GM21526 (cell line): ENCODE measurements around the gene PLPP7.

Experiments used
- ATAC-seq: cut with Tn5 transposase; IDR thresholded peaks from one replicate; pipeline ENCODE4 v1.9.1; 2021; ENCODE audit warnings: moderate library complexity; ENCODE audit not compliant: unreplicated experiment, low FRiP score

The PLPP7 gene

GRCh38 chr9:131280660-131281059 is 8.9 kb upstream of the PLPP7 start:
- ATAC-seq, result no peak

DNA sequence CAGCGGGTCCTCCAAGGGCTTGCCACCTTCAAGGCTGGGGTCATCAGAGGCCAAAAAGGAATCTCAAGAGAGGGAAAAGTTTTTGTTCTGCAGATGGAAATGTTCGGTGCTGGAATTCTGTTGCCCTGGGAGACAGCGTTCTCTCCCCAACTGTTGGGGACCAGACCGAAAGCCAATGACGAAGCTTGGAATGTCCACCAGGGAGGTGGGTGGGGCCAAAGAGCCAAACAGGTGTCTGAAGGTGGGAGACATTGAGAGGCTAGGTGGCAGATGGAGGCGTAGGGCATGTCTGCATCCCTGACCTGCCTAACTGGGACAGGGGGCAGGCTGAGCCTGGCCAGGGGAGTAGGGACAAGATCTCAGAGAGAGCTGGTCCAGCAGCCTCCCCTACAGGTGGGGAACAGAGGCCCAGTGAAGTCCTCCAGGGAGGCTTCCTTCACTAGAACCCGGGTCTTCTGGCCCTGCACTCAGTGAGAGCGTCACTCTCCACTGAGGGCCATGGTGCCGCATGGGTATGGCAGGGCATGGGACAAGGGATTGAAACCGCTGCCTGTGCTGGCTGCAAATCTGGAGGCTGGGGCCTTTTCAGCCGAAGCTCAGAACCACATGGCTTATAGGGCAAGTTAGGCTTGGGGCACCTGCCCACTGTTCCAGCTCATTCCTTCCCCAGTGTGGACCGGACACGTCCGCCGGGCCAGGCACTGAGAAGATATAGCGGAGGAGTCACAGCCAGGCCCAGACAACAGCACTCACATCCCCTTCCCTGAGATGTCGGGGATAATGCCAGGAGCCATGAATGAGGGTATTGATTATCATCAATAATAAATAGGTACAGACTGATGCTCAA is 8.2 kb upstream of the PLPP7 start:
- ATAC-seq, result no peak

DNA sequence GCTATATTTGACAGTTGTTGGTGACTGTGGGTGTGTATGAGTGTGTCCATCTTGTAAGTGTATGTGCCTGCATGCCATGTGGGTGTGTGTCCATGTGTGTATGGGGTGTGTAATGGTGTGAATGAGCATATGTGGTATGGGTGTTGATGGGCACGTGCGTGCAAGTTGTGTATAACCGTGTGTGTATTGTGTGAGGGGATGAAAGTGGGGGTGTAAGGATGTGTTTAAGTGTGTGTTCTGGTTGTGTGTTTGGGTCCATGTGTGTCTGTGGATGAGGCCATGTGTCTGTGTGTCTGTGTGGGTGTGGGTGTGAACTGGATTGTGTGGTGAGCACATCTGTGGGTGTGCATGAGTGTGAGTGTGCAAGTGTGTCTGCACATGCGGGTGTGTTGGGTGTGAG is 7.3 kb upstream of the PLPP7 start:
- ATAC-seq, result no peak

GRCh38 chr9:131282688-131283422 is 6.7 kb upstream of the PLPP7 start:
- no peak for ATAC-seq

GRCh38 chr9:131284856-131285255 is 4.7 kb upstream of the PLPP7 start:
- ATAC-seq, result no peak

DNA sequence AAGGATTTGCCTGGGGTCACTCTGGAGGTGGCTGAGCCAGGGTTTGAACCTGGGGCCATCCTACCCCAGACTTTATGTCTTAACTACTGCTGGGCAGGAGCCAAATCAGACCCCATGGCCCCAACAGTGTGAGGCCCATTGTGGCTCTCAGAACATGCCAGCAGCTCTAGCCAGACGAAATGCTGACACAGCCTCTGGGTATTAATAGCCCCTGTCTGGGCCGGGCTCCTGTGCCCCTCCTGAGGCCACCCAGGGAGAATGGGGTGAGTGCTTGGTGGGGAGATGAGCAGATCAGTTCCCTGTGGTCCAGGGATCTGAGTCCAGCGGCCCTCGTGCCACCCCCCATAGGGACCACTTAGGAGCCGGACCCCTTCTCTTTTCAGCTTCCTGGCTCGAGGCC is 2.2 kb upstream of the PLPP7 start:
- no peak for ATAC-seq

DNA sequence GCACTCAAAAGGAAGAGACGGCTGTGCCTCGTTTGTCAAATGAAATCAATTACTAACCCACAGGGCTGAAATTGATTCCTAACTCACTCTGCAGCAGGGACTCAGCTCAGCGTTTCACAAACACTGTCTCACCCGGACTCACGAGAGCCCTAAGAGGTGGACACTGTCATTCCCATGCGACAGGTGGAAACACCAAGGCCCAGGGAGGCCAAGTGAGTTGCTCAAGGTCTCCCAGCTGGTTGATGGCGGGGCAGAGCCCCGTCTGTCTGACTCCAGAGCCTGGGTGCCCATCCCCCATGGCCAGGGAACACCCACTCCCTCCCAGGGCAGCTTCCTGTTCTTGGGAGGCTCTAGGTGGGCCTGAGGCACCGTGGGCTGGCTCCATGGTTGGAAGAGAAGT is 1.3 kb upstream of the PLPP7 start:
- ATAC-seq, result no peak

GRCh38 chr9:131290036-131290766 is 678 bp downstream of the PLPP7 start:
- ATAC-seq, result no peak

- ATAC-seq, result no peak
Observed at GRCh38 chr9:131290767-131291370, 1.3 kb downstream of the PLPP7 start.

DNA sequence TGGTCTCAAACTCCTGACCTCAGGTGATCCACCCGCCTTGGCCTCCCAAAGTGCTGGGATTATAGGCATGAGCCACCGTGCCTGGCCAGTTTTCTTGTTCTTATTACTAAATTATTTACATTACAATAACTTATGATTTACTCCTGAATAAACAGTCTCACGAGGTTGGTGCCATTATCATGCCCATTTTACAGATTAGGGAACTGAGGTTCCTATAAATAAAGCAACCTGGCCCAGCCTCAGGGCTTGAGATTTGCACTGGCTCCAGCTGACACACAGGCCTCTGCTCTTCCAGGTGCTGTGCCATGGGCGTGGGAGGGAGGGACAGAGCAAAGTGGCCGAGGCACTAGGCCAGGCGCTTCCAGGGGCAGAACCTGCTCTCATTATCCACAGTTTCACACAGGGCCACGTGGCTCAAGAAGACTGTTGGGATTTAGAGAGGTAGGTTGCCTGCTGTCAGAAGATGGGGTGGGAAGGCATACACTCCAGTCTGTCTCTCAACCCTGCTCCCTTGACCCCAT is 2.3 kb downstream of the PLPP7 start:
- no peak for ATAC-seq

GRCh38 chr9:131292937-131293336 is 3.4 kb downstream of the PLPP7 start:
- ATAC-seq, result no peak

GRCh38 chr9:131296460-131296859 is 6.9 kb downstream of the PLPP7 start:
- ATAC-seq, result no peak

DNA sequence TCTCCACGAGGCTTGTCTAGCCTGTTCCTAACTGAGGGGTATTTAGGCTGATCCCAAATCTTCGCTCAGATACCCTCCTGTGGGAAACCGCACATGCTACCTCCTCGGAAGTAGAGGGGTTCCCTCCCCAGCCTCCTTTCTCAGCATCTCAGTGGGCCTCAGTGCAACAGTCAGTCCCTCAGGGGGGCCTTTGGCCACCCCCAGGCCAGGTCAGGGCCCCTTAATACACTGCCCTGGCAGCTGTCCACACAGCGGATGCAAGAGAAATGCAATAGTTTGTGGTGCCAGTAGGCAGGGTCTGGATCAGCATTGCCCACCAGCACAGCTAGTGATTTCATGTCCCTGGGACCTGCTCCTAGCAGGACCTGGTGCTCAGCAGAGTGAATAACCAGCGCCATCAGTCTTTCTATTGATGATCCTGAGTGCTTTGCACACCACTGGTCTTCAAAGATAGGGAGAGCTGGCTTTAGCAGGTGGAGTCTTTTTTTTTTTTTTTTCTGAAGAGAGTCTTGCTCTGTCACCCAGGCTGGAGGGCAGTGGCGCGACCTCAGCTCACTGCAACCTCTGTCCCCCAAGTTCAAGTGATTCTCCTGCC is 7.5 kb downstream of the PLPP7 start:
- no peak for ATAC-seq

DNA sequence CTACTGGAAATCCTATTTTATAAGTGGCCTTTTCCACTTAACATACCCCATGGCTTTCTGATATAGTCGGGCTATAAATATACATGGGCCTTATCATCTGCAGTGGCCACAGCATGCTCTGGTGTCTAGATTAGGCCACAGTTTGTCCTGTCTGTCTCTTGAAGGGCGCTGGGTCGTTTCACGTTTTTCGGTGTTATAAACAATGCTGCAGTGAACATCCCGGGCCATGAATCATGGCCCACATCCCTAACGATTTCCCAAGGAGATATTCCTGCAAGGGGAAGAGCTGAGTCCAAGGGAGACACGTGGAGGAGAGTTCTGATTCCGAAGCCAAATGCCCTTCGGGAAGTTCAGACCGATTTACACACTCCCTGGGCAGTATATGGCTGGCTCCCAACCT is 8.4 kb downstream of the PLPP7 start:
- ATAC-seq, result no peak

DNA sequence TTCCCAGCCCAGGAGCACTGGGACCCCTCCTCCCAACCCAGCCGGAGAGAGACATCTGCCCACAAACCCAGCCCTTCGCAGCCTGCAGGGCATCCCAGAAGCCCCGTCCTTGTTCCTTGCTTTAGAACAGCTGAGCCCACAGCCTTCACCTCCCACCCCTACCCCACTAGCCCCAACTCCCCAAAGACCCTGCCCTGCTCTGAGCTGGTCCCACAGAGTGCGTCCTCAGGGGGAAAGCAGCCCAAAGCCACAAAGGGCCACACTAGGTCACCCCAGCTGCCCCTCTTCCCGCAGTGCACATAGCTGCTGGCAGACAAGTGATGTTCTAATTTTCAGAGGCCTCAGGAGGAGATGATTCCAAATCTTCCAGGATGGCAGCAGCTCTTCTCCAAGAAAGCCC is 8.8 kb downstream of the PLPP7 start:
- no peak for ATAC-seq

- no peak for ATAC-seq
Observed at GRCh38 chr9:131298816-131299215, 9.3 kb downstream of the PLPP7 start.

- ATAC-seq, result no peak
Observed at GRCh38 chr9:131299346-131299960, 9.9 kb downstream of the PLPP7 start.

GRCh38 chr9:131299961-131300347 is 10.4 kb downstream of the PLPP7 start:
- no peak for ATAC-seq

DNA sequence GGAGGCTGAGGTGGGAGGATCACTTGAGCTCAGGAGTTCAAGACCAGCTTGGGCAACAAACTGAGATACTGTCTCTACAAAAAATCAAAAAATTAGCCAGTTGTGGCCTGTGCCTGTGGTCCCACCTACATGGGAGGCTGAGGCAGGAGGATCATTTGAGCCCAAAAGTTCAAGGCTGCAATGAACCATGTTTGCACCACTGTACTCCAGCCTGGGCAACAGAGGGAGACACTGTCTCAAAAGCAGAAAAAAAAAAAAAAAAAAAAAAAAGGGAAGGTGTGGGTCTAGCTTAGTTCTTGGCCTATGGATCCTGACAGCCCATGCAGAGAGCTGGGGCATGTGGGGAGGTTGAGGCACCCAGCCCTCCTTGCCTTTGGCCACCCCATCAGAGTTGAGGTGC is 10.9 kb downstream of the PLPP7 start:
- no peak for ATAC-seq
